Measurements from ENCODE around the gene FBXL19. TPM values are rescaled to one million over a fixed set of nuclear protein-coding genes. Genes with fewer than 3 reads are reported as not detected.

The FBXL19 gene
- total and polyA plus RNA-seq, 2 of the 13 experiments (the other 11 are each of a cell fraction or from before 2014, with no cell fraction given), result 6.0 to 13.7 TPM

- no peak for TF ChIP-seq ZNF460 (CRISPR knock-in tag; IDR thresholded peaks at IDR 0.05; ENCODE audit: borderline replicate concordance)
- no peak for TF ChIP-seq SETDB1 (CRISPR knock-in tag; IDR thresholded peaks at IDR 0.05; ENCODE audit: borderline replicate concordance)
- no peak for TF ChIP-seq HNRNPL (IDR thresholded peaks at IDR 0.05; ENCODE audit: low read depth, low read length)
- TF ChIP-seq ZNF468 (CRISPR knock-in tag; IDR thresholded peaks at IDR 0.05), result no peak
- no peak for TF ChIP-seq NCOA2 (CRISPR knock-in tag; IDR thresholded peaks at IDR 0.05)
- 0 out of 2 replicates have a peak, but pooled peaks have one; percentile 20 for TF ChIP-seq HCFC1 (IDR thresholded peaks at IDR 0.05; ENCODE audit: low read depth, low read length)
- TF ChIP-seq, protein P1, sequence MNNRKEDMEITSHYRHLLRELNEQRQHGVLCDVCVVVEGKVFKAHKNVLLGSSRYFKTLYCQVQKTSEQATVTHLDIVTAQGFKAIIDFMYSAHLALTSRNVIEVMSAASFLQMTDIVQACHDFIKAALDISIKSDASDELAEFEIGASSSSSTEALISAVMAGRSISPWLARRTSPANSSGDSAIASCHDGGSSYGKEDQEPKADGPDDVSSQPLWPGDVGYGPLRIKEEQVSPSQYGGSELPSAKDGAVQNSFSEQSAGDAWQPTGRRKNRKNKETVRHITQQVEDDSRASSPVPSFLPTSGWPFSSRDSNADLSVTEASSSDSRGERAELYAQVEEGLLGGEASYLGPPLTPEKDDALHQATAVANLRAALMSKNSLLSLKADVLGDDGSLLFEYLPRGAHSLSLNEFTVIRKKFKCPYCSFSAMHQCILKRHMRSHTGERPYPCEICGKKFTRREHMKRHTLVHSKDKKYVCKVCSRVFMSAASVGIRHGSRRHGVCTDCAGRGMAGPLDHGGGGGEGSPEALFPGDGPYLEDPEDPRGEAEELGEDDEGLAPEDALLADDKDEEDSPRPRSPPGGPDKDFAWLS (CRISPR knock-in tag; IDR thresholded peaks at IDR 0.05; ENCODE audit: borderline replicate concordance), result peak; percentile 89; the same call in 1 of the 2 replicates
- peak; percentile 87; the same call in 1 of the 2 replicates for TF ChIP-seq SSRP1 (CRISPR knock-in tag; IDR thresholded peaks at IDR 0.05)
- TF ChIP-seq, protein P2, sequence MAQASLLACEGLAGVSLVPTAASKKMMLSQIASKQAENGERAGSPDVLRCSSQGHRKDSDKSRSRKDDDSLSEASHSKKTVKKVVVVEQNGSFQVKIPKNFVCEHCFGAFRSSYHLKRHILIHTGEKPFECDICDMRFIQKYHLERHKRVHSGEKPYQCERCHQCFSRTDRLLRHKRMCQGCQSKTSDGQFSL (CRISPR knock-in tag; IDR thresholded peaks at IDR 0.05), result peak; percentile 95
- no peak for TF ChIP-seq SRY (CRISPR knock-in tag; IDR thresholded peaks at IDR 0.05)
- no peak for TF ChIP-seq ATM (IDR thresholded peaks at IDR 0.05; ENCODE audit: borderline replicate concordance)
- TF ChIP-seq, protein P3, sequence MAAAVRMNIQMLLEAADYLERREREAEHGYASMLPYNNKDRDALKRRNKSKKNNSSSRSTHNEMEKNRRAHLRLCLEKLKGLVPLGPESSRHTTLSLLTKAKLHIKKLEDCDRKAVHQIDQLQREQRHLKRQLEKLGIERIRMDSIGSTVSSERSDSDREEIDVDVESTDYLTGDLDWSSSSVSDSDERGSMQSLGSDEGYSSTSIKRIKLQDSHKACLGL (CRISPR knock-in tag; IDR thresholded peaks at IDR 0.05), result 0 out of 2 replicates have a peak, but pooled peaks have one; percentile 72
- TF ChIP-seq ZFX (CRISPR knock-in tag; IDR thresholded peaks at IDR 0.05; ENCODE audit: low read depth), result peak; percentile 54; the same call in 1 of the 2 replicates
- no peak for TF ChIP-seq ZNF616 (CRISPR knock-in tag; IDR thresholded peaks at IDR 0.05; ENCODE audit: low read depth)
- no peak for TF ChIP-seq NFATC3 (CRISPR knock-in tag; IDR thresholded peaks at IDR 0.05)
- TF ChIP-seq ZBTB20 (CRISPR knock-in tag; IDR thresholded peaks at IDR 0.05; ENCODE audit: borderline replicate concordance, low read depth), result peak; percentile 68; the same call in 1 of the 2 replicates
- no peak for TF ChIP-seq PHF20 (CRISPR knock-in tag; IDR thresholded peaks at IDR 0.05)
- TF ChIP-seq FIP1L1 (IDR thresholded peaks at IDR 0.05; ENCODE audit: borderline replicate concordance, insufficient read depth, low read depth, low read length), result no peak
- no peak for TF ChIP-seq HMG20B (CRISPR knock-in tag; conservative IDR thresholded peaks at IDR 0.05)
- no peak; the same call in 1 of the 2 replicates for TF ChIP-seq ZSCAN22 (CRISPR knock-in tag; IDR thresholded peaks at IDR 0.05)
- TF ChIP-seq DR1 (CRISPR knock-in tag; IDR thresholded peaks at IDR 0.05), result no peak; the same call in 1 of the 2 replicates
- TF ChIP-seq MAFG (CRISPR knock-in tag; IDR thresholded peaks at IDR 0.05), result no peak
- TF ChIP-seq SALL1 (CRISPR knock-in tag; IDR thresholded peaks at IDR 0.05), result peak; percentile 75
- 0 out of 2 replicates have a peak, but pooled peaks have one; percentile 32 for TF ChIP-seq ZNF383 (CRISPR knock-in tag; IDR thresholded peaks at IDR 0.05; ENCODE audit: borderline replicate concordance)
- TF ChIP-seq ZSCAN29 (CRISPR knock-in tag; conservative IDR thresholded peaks at IDR 0.05), result no peak
- TF ChIP-seq ZNF367 (CRISPR knock-in tag; IDR thresholded peaks at IDR 0.05; ENCODE audit: borderline replicate concordance), result no peak
These were observed 18.4 kb downstream of the FBXL19 start (continued) for GRCh38 chr16:30941600-30942425.

All from HepG2 (cell line).